Activated T-cell treated with anti-CD3 and anti-CD28 coated beads, Interleukin-2, amount 50 U/mL, for 4 hours (primary cell): ENCODE data around the gene OR10H2. TPM values are rescaled to one million over a fixed set of nuclear protein-coding genes. Genes with fewer than 3 reads are reported as not detected.

ENCODE experiments used
- total RNA-seq, 3 donors: library from RNA; stranded (reverse); gene quantifications; one replicate each; pipeline ENCODE4 v1.2.1, GENCODE V29; 2021

The OR10H2 gene
- total RNA-seq, 3 donors from 2014 or later, result not detected

Other genes with a start within 250 kb of the OR10H2 start
- gene PGLYRP2, start 248.5 kb upstream of the OR10H2 start, total RNA-seq, result under 1 TPM in 1 of 3 donors, not detected in 2; 0.08 TPM
- under 1 TPM; 0.57 to 0.82 (median 0.78) TPM for gene CYP4F22, start 219.5 kb upstream of the OR10H2 start, total RNA-seq
- gene CYP4F8, start 112.8 kb upstream of the OR10H2 start, total RNA-seq, result not detected
- under 1 TPM in 2 of 3 donors, not detected in 1; 0.08 to 0.18 TPM for gene CYP4F3, start 87.1 kb upstream of the OR10H2 start, total RNA-seq
- gene CYP4F12, start 54.9 kb upstream of the OR10H2 start, total RNA-seq, result not detected
- not detected for gene OR10H3, start 10.0 kb downstream of the OR10H2 start, total RNA-seq
- not detected for gene OR10H5, start 59.6 kb downstream of the OR10H2 start, total RNA-seq
- gene OR10H1, start 87.6 kb downstream of the OR10H2 start, total RNA-seq, result under 1 TPM in 1 of 3 donors, not detected in 2; 0.05 TPM
- gene CYP4F2, start 170.1 kb downstream of the OR10H2 start, total RNA-seq, result not detected
- under 1 TPM; 0.05 to 0.14 (median 0.08) TPM for gene CYP4F11, start 206.5 kb downstream of the OR10H2 start, total RNA-seq
- gene OR10H4, start 221.0 kb downstream of the OR10H2 start, total RNA-seq, result not detected